ENCODE data around the gene POP7.

Gene POP7

DNA sequence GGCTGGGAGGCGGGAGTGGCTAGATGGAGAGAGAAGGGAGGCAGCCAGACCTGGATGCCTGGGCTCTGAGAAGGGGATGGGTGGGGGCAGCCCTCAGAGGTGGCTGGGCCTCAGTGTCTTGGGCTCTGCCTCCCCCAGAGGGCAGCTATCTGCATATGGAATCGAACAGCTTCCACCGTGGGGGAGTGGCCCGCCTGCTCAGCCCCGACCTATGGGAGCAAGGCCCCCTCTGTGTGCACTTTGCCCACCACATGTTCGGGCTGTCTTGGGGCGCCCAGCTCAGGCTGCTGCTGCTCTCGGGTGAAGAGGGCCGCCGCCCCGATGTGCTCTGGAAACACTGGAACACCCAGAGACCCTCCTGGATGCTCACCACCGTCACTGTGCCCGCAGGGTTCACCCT, 30.8 kb downstream of the POP7 start:
- H3K27ac ChIP-seq (ENCODE audit: low read depth, low read length), result no peak overlapping the region
- H3K36me3 ChIP-seq (ENCODE audit: control insufficient read depth, insufficient read depth, low read length), result no peaks in the 10 kb centered on the region
- no peaks in the 10 kb centered on the region for H3K4me1 ChIP-seq (ENCODE audit: control insufficient read depth, insufficient read depth, low read length)
- no peaks in the 10 kb centered on the region for H3K27me3 ChIP-seq (ENCODE audit: control insufficient read depth, insufficient read depth, low read length)
- H3K9me3 ChIP-seq (ENCODE audit: control insufficient read depth, insufficient read depth, low read length), result no peaks in the 10 kb centered on the region
- no peak overlapping the region for H3K4me3 ChIP-seq (ENCODE audit: low read depth, low read length)
- H3K9ac ChIP-seq (ENCODE audit: low read depth, low read length), result no peak overlapping the region

DNA sequence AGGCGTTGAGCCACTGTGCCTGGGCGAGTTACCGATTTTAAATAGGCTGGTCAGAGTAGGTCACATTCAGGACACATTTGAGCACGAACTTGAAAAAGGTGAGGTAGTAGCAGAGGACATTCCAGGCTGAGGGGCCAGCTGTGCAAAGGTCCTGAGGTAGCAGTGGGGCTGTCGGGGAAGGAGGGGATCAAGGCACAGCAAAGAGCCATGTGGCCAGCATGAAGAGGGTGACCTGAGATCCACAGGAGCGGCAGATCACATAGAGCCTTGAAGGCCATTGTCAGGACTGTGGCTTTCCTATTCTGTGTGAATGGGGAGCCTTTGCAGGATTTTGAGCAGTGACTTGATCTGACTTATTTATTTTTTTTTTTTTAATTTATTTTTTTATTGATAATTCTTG, 34.0 kb downstream of the POP7 start:
- Histone ChIP-seq H3K9ac (ENCODE audit: low read depth, low read length) (no peak overlapping the region), H3K4me1 (ENCODE audit: control insufficient read depth, insufficient read depth, low read length) (no peaks in the 10 kb centered on the region), H3K27me3 (ENCODE audit: control insufficient read depth, insufficient read depth, low read length) (no peaks in the 10 kb centered on the region), H3K27ac (ENCODE audit: low read depth, low read length) (no peak overlapping the region), H3K4me3 (ENCODE audit: low read depth, low read length) (no peak overlapping the region), H3K9me3 (ENCODE audit: control insufficient read depth, insufficient read depth, low read length) (no peaks in the 10 kb centered on the region), H3K36me3 (ENCODE audit: control insufficient read depth, insufficient read depth, low read length) (no peaks in the 10 kb centered on the region)

DNA sequence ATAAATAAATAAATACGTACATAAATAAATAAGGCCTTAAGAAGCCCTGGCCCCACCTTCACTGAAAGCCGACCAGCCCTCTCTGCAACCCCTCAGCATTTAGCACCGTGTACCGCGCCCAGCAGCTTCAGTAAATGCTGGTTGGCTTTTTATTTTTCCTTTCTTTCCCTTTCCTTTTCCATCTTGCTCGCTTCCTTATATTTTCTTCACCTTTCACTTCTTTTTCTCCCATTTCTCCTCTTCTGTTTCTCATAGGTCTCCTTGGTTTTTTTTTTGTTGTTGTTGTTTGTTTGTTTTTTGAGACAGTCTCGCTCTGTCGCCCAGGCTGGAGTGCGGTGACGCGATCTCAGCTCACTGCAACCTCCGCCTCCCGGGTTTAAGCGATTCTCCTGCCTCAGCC, 38.7 kb downstream of the POP7 start:
- H3K4me1 ChIP-seq (ENCODE audit: control insufficient read depth, insufficient read depth, low read length), result no peaks in the 10 kb centered on the region
- H3K27ac ChIP-seq (ENCODE audit: low read depth, low read length), result no peak overlapping the region
- no peak overlapping the region for H3K4me3 ChIP-seq (ENCODE audit: low read depth, low read length)
- H3K9me3 ChIP-seq (ENCODE audit: control insufficient read depth, insufficient read depth, low read length), result no peaks in the 10 kb centered on the region
- H3K36me3 ChIP-seq (ENCODE audit: control insufficient read depth, insufficient read depth, low read length), result no peaks in the 10 kb centered on the region
- no peak overlapping the region for H3K9ac ChIP-seq (ENCODE audit: low read depth, low read length)
- H3K27me3 ChIP-seq (ENCODE audit: control insufficient read depth, insufficient read depth, low read length), result no peaks in the 10 kb centered on the region

GRCh38 chr7:100745184-100745583, 39.3 kb downstream of the POP7 start:
- Histone ChIP-seq H3K9me3 (ENCODE audit: control insufficient read depth, insufficient read depth, low read length) (no peaks in the 10 kb centered on the region), H3K27ac (ENCODE audit: low read depth, low read length) (no peak overlapping the region), H3K27me3 (ENCODE audit: control insufficient read depth, insufficient read depth, low read length) (no peaks in the 10 kb centered on the region), H3K36me3 (ENCODE audit: control insufficient read depth, insufficient read depth, low read length) (no peaks in the 10 kb centered on the region), H3K4me1 (ENCODE audit: control insufficient read depth, insufficient read depth, low read length) (no peaks in the 10 kb centered on the region), H3K9ac (ENCODE audit: low read depth, low read length) (peak overlapping the region; percentile 59; the same call in 1 of the 2 replicates), H3K4me3 (ENCODE audit: low read depth, low read length) (peak overlapping the region; percentile 61)

- Histone ChIP-seq H3K27me3 (ENCODE audit: control insufficient read depth, insufficient read depth, low read length) (no peaks in the 10 kb centered on the region; the same call in 1 of the 2 replicates), H3K36me3 (ENCODE audit: control insufficient read depth, insufficient read depth, low read length) (no peaks in the 10 kb centered on the region), H3K9ac (ENCODE audit: low read depth, low read length) (no peak overlapping the region), H3K27ac (ENCODE audit: low read depth, low read length) (no peak overlapping the region), H3K4me3 (ENCODE audit: low read depth, low read length) (no peak overlapping the region), H3K4me1 (ENCODE audit: control insufficient read depth, insufficient read depth, low read length) (no peaks in the 10 kb centered on the region), H3K9me3 (ENCODE audit: control insufficient read depth, insufficient read depth, low read length) (no peaks in the 10 kb centered on the region)
Observed at GRCh38 chr7:100752994-100753393, 47.1 kb downstream of the POP7 start.

- Histone ChIP-seq H3K4me3 (ENCODE audit: low read depth, low read length) (no peak overlapping the region), H3K27ac (ENCODE audit: low read depth, low read length) (no peak overlapping the region), H3K9ac (ENCODE audit: low read depth, low read length) (no peak overlapping the region), H3K9me3 (ENCODE audit: control insufficient read depth, insufficient read depth, low read length) (no peaks in the 10 kb centered on the region), H3K27me3 (ENCODE audit: control insufficient read depth, insufficient read depth, low read length) (no peaks in the 10 kb centered on the region; the same call in 1 of the 2 replicates), H3K4me1 (ENCODE audit: control insufficient read depth, insufficient read depth, low read length) (no peaks in the 10 kb centered on the region), H3K36me3 (ENCODE audit: control insufficient read depth, insufficient read depth, low read length) (no peaks in the 10 kb centered on the region)
Observed at GRCh38 chr7:100753750-100754149, 47.8 kb downstream of the POP7 start.
